ENCODE results near the gene CBX6. TPM values are rescaled to one million over a fixed set of nuclear protein-coding genes. Genes with fewer than 3 reads are reported as not detected.
A peak's percentile ranks its signal among the peaks of the same experiment; 100 is the strongest.

Gene CBX6
- total and polyA plus RNA-seq, 9 of the 15 experiments (the other 6 are each of a cell fraction or from before 2014, with no cell fraction given): 0.75 to 31.6 (median 8.0) TPM

DNA sequence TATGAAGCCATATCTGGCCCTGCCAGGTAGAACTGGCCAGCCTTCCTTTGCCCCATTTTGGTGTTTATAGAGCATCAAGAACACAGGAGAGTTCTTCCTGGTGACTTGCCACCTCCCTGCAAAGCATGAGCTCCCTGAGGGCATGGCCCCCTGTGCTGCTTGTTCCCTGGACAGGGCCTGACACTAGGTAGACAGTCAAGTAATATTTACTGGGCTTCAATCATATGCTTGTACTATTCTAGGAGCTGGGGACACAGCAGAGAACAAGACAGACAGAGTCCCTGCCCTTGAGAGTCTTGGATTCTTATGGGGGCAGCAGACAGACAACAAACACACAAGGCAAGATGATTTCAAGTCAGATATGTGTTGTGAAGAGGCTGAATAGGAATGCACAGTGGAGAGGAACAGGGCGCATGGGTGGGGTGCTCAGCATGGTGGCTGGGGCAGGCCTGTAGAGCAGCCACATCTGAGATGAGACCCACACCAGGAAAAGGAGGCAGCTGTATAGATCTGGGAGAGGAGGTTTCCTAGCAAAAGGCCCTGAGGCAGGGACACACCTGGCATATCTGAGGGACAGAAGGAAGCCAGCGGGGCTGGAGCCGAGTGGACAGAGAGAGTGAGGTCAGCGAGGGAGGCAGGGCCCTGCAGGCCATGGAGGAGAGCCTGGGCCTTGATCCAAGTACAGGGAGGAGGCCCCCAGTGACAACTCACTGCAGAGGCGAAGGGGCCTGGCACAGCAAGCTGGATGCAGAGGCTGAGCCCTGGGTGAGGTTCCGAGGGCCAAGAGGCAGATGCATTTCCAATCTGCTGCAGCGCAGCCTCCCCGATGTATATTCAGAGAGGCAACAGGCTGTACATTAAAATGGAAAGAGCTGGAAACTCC, 10.2 kb upstream of the CBX6 start:
- ChIA-PET POLR2A (interaction anchor here (0.5 to 1.0 kb wide), 4 partner anchors 39 to 817 kb away, joined by 3 to 4 read pairs (median 3); no protein-coding TSS in a partner anchor), CTCF (ENCODE audit: low intra/inter-chr PET ratio) (no interaction called here)
- H2AFZ ChIP-seq (ENCODE audit: low read depth, low read length): no peak overlapping the region
- DNase-seq (ENCODE audit: extremely low read depth in 1 of 4, low spot score in 3 of 4) (peak in 1 of 4 experiments; percentile 2), FAIRE-seq (no peak), ATAC-seq (no peak)
- H3K36me3 ChIP-seq (ENCODE audit: control insufficient read depth, insufficient read depth, low read length): no peaks in the 10 kb centered on the region
- no peaks in the 10 kb centered on the region for H3K79me2 ChIP-seq (ENCODE audit: control insufficient read depth, insufficient read depth, low read length)
- peak overlapping the region in 1 of 2 experiments; percentile 22; a peak in 1 of 4 replicates for H3K9ac ChIP-seq (ENCODE audit: insufficient read depth in 1 of 2, low read depth in 2 of 2, low read length in 2 of 2)
- BruUV-seq (replicated peaks): no TSS peak
- intact Hi-C loops (cut with micrococcal nuclease) (no loop called here), in situ Hi-C loops (cut with MboI) (no loop called here)
- H3K4me2 ChIP-seq (ENCODE audit: insufficient read depth, low read length): no peak overlapping the region
- H4K20me1 ChIP-seq (replicated peaks; ENCODE audit: control insufficient read depth, insufficient read depth, low read length): no peaks in the 10 kb centered on the region
- no peak for TF ChIP-seq KDM5B (IDR thresholded peaks at IDR 0.05; ENCODE audit: insufficient replicate concordance, low read depth, low read length)
- TF ChIP-seq NONO (IDR thresholded peaks at IDR 0.05; ENCODE audit: low read depth in 2 of 2, low read length in 1 of 2): no peak
- TF ChIP-seq C11orf30 (IDR thresholded peaks at IDR 0.05; ENCODE audit: low read depth): no peak
- TF ChIP-seq ELF1 (tag; IDR thresholded peaks at IDR 0.05): no peak
- peaks cover 4 to 29% of the 10 kb centered on the region in 2 experiments; a peak in 3 of 5 replicates for H3K27me3 ChIP-seq (ENCODE audit: control insufficient read depth in 2 of 2, insufficient read depth in 2 of 2, low read length in 2 of 2)
- H3K27ac ChIP-seq (ENCODE audit: extremely low read depth, low read depth, low read length): no peak overlapping the region
- H3K4me1 ChIP-seq (replicated peaks in 1 of 2; ENCODE audit: control insufficient read depth in 2 of 2, insufficient read depth in 2 of 2, low read length in 2 of 2): no peaks in the 10 kb centered on the region
- H3K9me1 ChIP-seq (ENCODE audit: control insufficient read depth, insufficient read depth, low read length): no peaks in the 10 kb centered on the region
- WGBS (ENCODE audit: insufficient coverage, low coverage, missing lambda C conversion rate): 23% methylated on average over 6 of the region's 8 CpGs
- no peak overlapping the region for H3K4me3 ChIP-seq
- no peaks in the 10 kb centered on the region for H3K9me3 ChIP-seq (replicated peaks; ENCODE audit: control insufficient read depth, insufficient read depth, low read depth, low read length)

Data from K562 (cell line).